Activated CD8-positive, alpha-beta T cell treated with anti-CD3 and anti-CD28 coated beads for 36 hours (primary cell): Measurements from ENCODE around the gene ATP5PD. TPM values are rescaled to one million over a fixed set of nuclear protein-coding genes. Genes with fewer than 3 reads are reported as not detected.

Source experiments
- ATAC-seq: fragments of 200-7000 bp; cut with Tn5 transposase; one replicate; pipeline ENCODE4 v1.10.0; 2021; ENCODE audit warnings: mild to moderate bottlenecking, moderate library complexity
- CTCF ChIA-PET: fragments of 350-600 bp; sonication (Branson Sonifier 250); formaldehyde crosslinking; loops from one replicate; lab custom pipeline; 2021; ENCODE audit warnings: antibody characterized with exemption; lab: Charles Lee
- POLR2A ChIA-PET: fragments of 350-600 bp; sonication (Branson Sonifier 250); formaldehyde crosslinking; loops from one replicate; lab custom pipeline; 2021; ENCODE audit warnings: antibody characterized with exemption; lab: Charles Lee
- DNase-seq: peaks from one replicate; pipeline ENCODE4 v3.0.0-alpha.2; 2020
- H3K27ac Mint-ChIP-seq: one replicate; pipeline ENCODE4 v1.8.0; 2021; ENCODE audit warnings: mild to moderate bottlenecking, mixed read lengths
- H3K27me3 Mint-ChIP-seq: one replicate; pipeline ENCODE4 v1.8.0; 2021; ENCODE audit warnings: mixed read lengths
- H3K36me3 Mint-ChIP-seq: one replicate; pipeline ENCODE4 v1.8.0; 2021; ENCODE audit warnings: low read depth, mixed read lengths
- H3K4me1 Mint-ChIP-seq: one replicate; pipeline ENCODE4 v1.8.0; 2021; ENCODE audit warnings: low read depth, mixed read lengths
- H3K4me3 Mint-ChIP-seq: one replicate; pipeline ENCODE4 v1.8.0; 2021; ENCODE audit warnings: mild to moderate bottlenecking, moderate library complexity, mixed read lengths
- H3K9me3 Mint-ChIP-seq: one replicate; pipeline ENCODE4 v1.8.0; 2021; ENCODE audit warnings: mixed read lengths
- CTCF ChIP-seq: fragments of 200-600 bp; IDR thresholded peaks from one replicate; pipeline ENCODE4 v1.8.0; 2022; ENCODE audit warnings: antibody characterized with exemption, mild to moderate bottlenecking
- intact Hi-C: fragments of 100-400 bp; cut with micrococcal nuclease; formaldehyde crosslinking; loops from one replicate; pipeline ENCODE4 v1.10.0; 2022
- total RNA-seq, 2 experiments: library from RNA; stranded (reverse); gene quantifications; one replicate each; pipeline ENCODE4 v1.2.3, GENCODE V29; 2021

The ATP5PD gene
- total RNA-seq, 2 experiments from 2014 or later: 177 to 183 TPM

GRCh38 chr17:74994440-74994839, 52.3 kb downstream of the ATP5PD start:
- intact Hi-C loops: no loop called here
- Mint-ChIP-seq H3K27ac (no peak overlapping the region), H3K27me3 (no peaks in the 10 kb centered on the region), H3K9me3 (no peaks in the 10 kb centered on the region), H3K4me3 (no peak overlapping the region), H3K36me3 (no peaks in the 10 kb centered on the region), H3K4me1 (peaks cover 2% of the 10 kb centered on the region)
- CTCF ChIA-PET: interaction anchor here (1.3 to 3.1 kb wide), 3 partner anchors 10 to 33 kb away, joined by 3 to 16 read pairs (median 7); partner anchors contain the start of gene MRPL58
- DNase-seq (no peak), ATAC-seq (no peak)
- POLR2A ChIA-PET: interaction anchor here (3.2 kb wide), 1 partner anchor 18 kb away, joined by 10 read pairs; the partner anchor contains the start of gene MRPL58
- TF ChIP-seq CTCF: no peak

- H3K27ac Mint-ChIP-seq: no peak overlapping the region
- H3K36me3 Mint-ChIP-seq: no peaks in the 10 kb centered on the region
- ChIA-PET CTCF (interaction anchor here (1.1 to 7.5 kb wide), 2 partner anchors 20 to 30 kb away, joined by 3 to 39 read pairs; partner anchors contain the start of gene MRPL58), POLR2A (interaction anchor here (1.0 to 1.8 kb wide), 4 partner anchors 9 to 20 kb away, joined by 3 to 5 read pairs (median 4); partner anchors contain the start of gene MRPL58)
- no peak overlapping the region for H3K4me3 Mint-ChIP-seq
- TF ChIP-seq CTCF: no peak
- peaks cover 1% of the 10 kb centered on the region for H3K4me1 Mint-ChIP-seq
- DNase-seq (no peak), ATAC-seq (no peak)
- intact Hi-C loops: no loop called here
- no peaks in the 10 kb centered on the region for H3K9me3 Mint-ChIP-seq
- H3K27me3 Mint-ChIP-seq: peaks cover 9% of the 10 kb centered on the region
Observed at GRCh38 chr17:74992223-74992622, 54.5 kb downstream of the ATP5PD start.

GRCh38 chr17:74990581-74991105, 56.1 kb downstream of the ATP5PD start:
- POLR2A ChIA-PET: interaction anchor here (1.5 kb wide), 1 partner anchor 16 kb away, joined by 5 read pairs; no protein-coding TSS in a partner anchor

More at GRCh38 chr17:74990581-74991105, 56.1 kb downstream of the ATP5PD start:
- ATAC-seq (no peak), DNase-seq (no peak)
- CTCF ChIA-PET: interaction anchor here (7.5 kb wide), 1 partner anchor 21 kb away, joined by 39 read pairs; the partner anchor contains the start of gene MRPL58
- H3K4me1 Mint-ChIP-seq: peaks cover 8% of the 10 kb centered on the region
- H3K9me3 Mint-ChIP-seq: no peaks in the 10 kb centered on the region
- no peak overlapping the region for H3K27ac Mint-ChIP-seq
- intact Hi-C loops: no loop called here
- no peaks in the 10 kb centered on the region for H3K36me3 Mint-ChIP-seq
- H3K4me3 Mint-ChIP-seq: no peak overlapping the region
- peaks cover 13% of the 10 kb centered on the region for H3K27me3 Mint-ChIP-seq
- no peak for TF ChIP-seq CTCF

Other genes starting within 250 kb of the ATP5PD start
- gene GRIN2C, start 187.1 kb downstream of the ATP5PD start, total RNA-seq: not detected
- 10 to 100 TPM; 20.0 to 24.3 TPM for gene FDXR, start 174.0 kb downstream of the ATP5PD start, total RNA-seq
- not detected for gene FADS6, start 153.3 kb downstream of the ATP5PD start, total RNA-seq
- not detected for gene USH1G, start 123.7 kb downstream of the ATP5PD start, total RNA-seq
- not detected for gene OTOP2, start 122.7 kb downstream of the ATP5PD start, total RNA-seq
- gene OTOP3, start 111.1 kb downstream of the ATP5PD start, total RNA-seq: not detected
- gene HID1, start 74.2 kb downstream of the ATP5PD start, total RNA-seq: 1 to 10 TPM; 1.4 to 1.7 TPM
- gene CDR2L, start 59.3 kb downstream of the ATP5PD start, total RNA-seq: under 1 TPM; 0.59 to 0.94 TPM
- gene MRPL58, start 34.3 kb downstream of the ATP5PD start, total RNA-seq: 10 to 100 TPM; 53.6 to 62.4 TPM
- gene KCTD2, start 256 bp upstream of the ATP5PD start, total RNA-seq: 10 to 100 TPM; 10.5 to 11.4 TPM
- gene SLC16A5, start 41.0 kb upstream of the ATP5PD start, total RNA-seq: 1 to 10 TPM; 2.0 to 2.8 TPM
- 1 to 10 TPM; 5.4 TPM for gene ARMC7, start 63.0 kb upstream of the ATP5PD start, total RNA-seq
- gene NT5C, start 84.8 kb upstream of the ATP5PD start, total RNA-seq: 10 to 100 TPM; 66.1 to 68.1 TPM
- 100 to 1,000 TPM; 203 to 208 TPM for gene JPT1, start 107.5 kb upstream of the ATP5PD start, total RNA-seq
- 100 to 1,000 TPM; 506 to 525 TPM for gene SUMO2, start 136.0 kb upstream of the ATP5PD start, total RNA-seq
- 100 to 1,000 TPM; 108 to 116 TPM for gene NUP85, start 158.7 kb upstream of the ATP5PD start, total RNA-seq
- 10 to 100 TPM; 65.5 to 65.8 TPM for gene GGA3, start 214.6 kb upstream of the ATP5PD start, total RNA-seq
- gene MRPS7, start 214.9 kb upstream of the ATP5PD start, total RNA-seq: 10 to 100 TPM; 76.3 to 80.0 TPM
- gene MIF4GD, start 224.3 kb upstream of the ATP5PD start, total RNA-seq: 10 to 100 TPM; 42.4 to 43.8 TPM
- gene SLC25A19, start 242.5 kb upstream of the ATP5PD start, total RNA-seq: 10 to 100 TPM; 55.1 to 55.2 TPM